K562 (cell line): ENCODE results near the gene OSCP1. TPM values are rescaled to one million over a fixed set of nuclear protein-coding genes. Genes with fewer than 3 reads are reported as not detected.
A peak's percentile ranks its signal among the peaks of the same experiment; 100 is the strongest.

ENCODE experiments used
- ATAC-seq: fragments of 200-7000 bp; cut with Tn5 transposase; 3 replicates; pipeline ENCODE4 v1.9.1; 2020; ENCODE audit warnings: moderate library complexity
- BruUV-seq: library from RNA; stranded (reverse); fragments of 400-500 nt; replicated peaks from 2 replicates; lab custom pipeline; 2021; lab: Mats Ljungman, UMichigan
- CTCF ChIA-PET: fragments of 300-600 bp; formaldehyde crosslinking; extraction: SDS; loops from one replicate; lab custom pipeline; 2021; ENCODE audit warnings: low intra/inter-chr PET ratio; lab: Yijun Ruan, JAX
- POLR2A ChIA-PET: fragments of 300-600, 350-650 bp; sonication (Branson Sonifier 250); formaldehyde crosslinking; extraction: SDS; loops from one replicate; lab custom pipeline; 2021; ENCODE audit warnings: antibody characterized with exemption, inconsistent platforms; lab: Yijun Ruan, JAX
- DNase-seq, 4 experiments: peaks; one replicate each; pipeline versions ENCODE4 v3.0.0 to v3.0.0-alpha.2; 2011 to 2018; ENCODE audit warnings: low spot score in 3 of 4, mixed read lengths in 3 of 4; ENCODE audit errors: extremely low read depth in 1 of 4
- FAIRE-seq: peaks from 2 replicates; lab custom pipeline; 2011; peaks lifted over from hg19 to GRCh38; lab: Jason Lieb, UNC
- H2AFZ ChIP-seq: 2 replicates; pipeline ENCODE4 v1.6.0; 2011; ENCODE audit warnings: low read depth, low read length, control low read depth, inconsistent platforms
- H3K27ac ChIP-seq: fragments of 200-600 bp; 3 replicates; pipeline ENCODE4 v1.8.0; 2011; ENCODE audit warnings: low read depth, mild to moderate bottlenecking, control low read depth, inconsistent platforms, low read length, moderate library complexity, mixed read lengths; ENCODE audit errors: extremely low read depth
- H3K27me3 ChIP-seq, 2 experiments: fragments of 300-600 bp in 1 of 2; 2 replicates in 1 of 2; 3 replicates in 1 of 2; pipeline versions ENCODE4 v1.6.0 to v1.8.0; 2011; ENCODE audit warnings: inconsistent platforms in 2 of 2, low read length in 2 of 2, mild to moderate bottlenecking in 1 of 2, mixed read lengths in 1 of 2, moderate library complexity in 1 of 2; ENCODE audit not compliant: control insufficient read depth in 2 of 2, insufficient read depth in 2 of 2
- H3K36me3 ChIP-seq: fragments of 300-600 bp; 3 replicates; pipeline ENCODE4 v1.8.0; 2011; ENCODE audit warnings: mild to moderate bottlenecking, low read length, inconsistent platforms; ENCODE audit not compliant: control insufficient read depth, insufficient read depth
- H3K4me1 ChIP-seq, 2 experiments: fragments of 200-600 bp in 1 of 2; replicated peaks in 1 of 2; 2 replicates in 1 of 2; 3 replicates in 1 of 2; pipeline versions ENCODE4 v1.5.1 to v1.8.0; 2011; ENCODE audit warnings: inconsistent platforms in 2 of 2, low read length in 2 of 2, mild to moderate bottlenecking in 1 of 2, mixed read lengths in 1 of 2, moderate library complexity in 1 of 2; ENCODE audit not compliant: control insufficient read depth in 2 of 2, insufficient read depth in 2 of 2
- H3K4me2 ChIP-seq: 2 replicates; pipeline ENCODE4 v1.6.1; 2011; ENCODE audit warnings: low read length, control low read depth, inconsistent platforms, mixed read lengths; ENCODE audit not compliant: insufficient read depth
- H3K4me3 ChIP-seq: fragments of 200-600 bp; sonication (generic), shearing (Covaris generic); 2 replicates; pipeline ENCODE4 v1.5.1; 2016; ENCODE audit warnings: control low read depth, inconsistent platforms
- H3K79me2 ChIP-seq: fragments of 200-600 bp; 3 replicates; pipeline ENCODE4 v1.8.0; 2011; ENCODE audit warnings: low read length, inconsistent platforms; ENCODE audit not compliant: control insufficient read depth, insufficient read depth
- H3K9ac ChIP-seq, 2 experiments: 2 replicates each; pipeline versions ENCODE4 v1.6.0 to v1.6.1; 2011; ENCODE audit warnings: low read depth in 2 of 2, low read length in 2 of 2, control low read depth in 1 of 2, inconsistent platforms in 1 of 2, mild to moderate bottlenecking in 1 of 2, mixed read lengths in 1 of 2; ENCODE audit not compliant: insufficient read depth in 1 of 2
- H3K9me1 ChIP-seq: one replicate; pipeline ENCODE4 v1.6.0; 2011; ENCODE audit warnings: inconsistent platforms, mild to moderate bottlenecking, low read length, moderate library complexity; ENCODE audit not compliant: control insufficient read depth, insufficient read depth
- H3K9me3 ChIP-seq: replicated peaks from 2 replicates; pipeline ENCODE4 v1.5.1; 2011; ENCODE audit warnings: low read depth, low read length, inconsistent platforms; ENCODE audit not compliant: control insufficient read depth, insufficient read depth
- H4K20me1 ChIP-seq: replicated peaks from 2 replicates; pipeline ENCODE4 v1.6.1; 2011; ENCODE audit warnings: low read length, inconsistent platforms, mixed read lengths; ENCODE audit not compliant: control insufficient read depth, insufficient read depth
- ATF3 ChIP-seq, 2 experiments: fragments of 450-650 bp in 1 of 2; sonication (generic) in 1 of 2; formaldehyde crosslinking in 1 of 2; IDR thresholded peaks in 1 of 2; conservative IDR thresholded peaks in 1 of 2; 2 replicates each; pipeline versions ENCODE4 v1.6.1 to v1.8.1; 2016 to 2023; ENCODE audit warnings: mild to moderate bottlenecking in 2 of 2, moderate library complexity in 2 of 2, inconsistent platforms in 1 of 2, missing genetic modification reagents in 1 of 2
- ELF2 ChIP-seq: fragments of 250-450 bp; sonication (Bioruptor Pico); IDR thresholded peaks from 2 replicates; pipeline ENCODE4 v1.5.0; 2021; ENCODE audit warnings: mild to moderate bottlenecking
- FOS ChIP-seq: IDR thresholded peaks from 3 replicates; pipeline ENCODE4 v1.6.1; 2011; ENCODE audit not compliant: insufficient read length; ENCODE audit errors: extremely low read depth
- POLR2G ChIP-seq: fragments of 200-400 bp; formaldehyde crosslinking; IDR thresholded peaks from 2 replicates; pipeline ENCODE4 v1.6.1; 2017; ENCODE audit warnings: low read depth, mild to moderate bottlenecking, antibody characterized with exemption, low read length, moderate library complexity
- ZNF324 ChIP-seq: fragments of 250-450 bp; sonication (Bioruptor Pico); IDR thresholded peaks from 2 replicates; pipeline ENCODE4 v1.4.0; 2020; ENCODE audit warnings: mild to moderate bottlenecking
- ZNF77 ChIP-seq: fragments of 250-450 bp; sonication (Bioruptor Pico); IDR thresholded peaks from 2 replicates; pipeline ENCODE4 v1.5.0; 2020
- WGBS: fragments of 100-300 bp; shearing (Covaris generic); methylation state at CpG from one replicate; pipeline ENCODE4 v1.1.6; 2016; ENCODE audit warnings: low coverage, mixed read lengths; ENCODE audit not compliant: insufficient coverage; ENCODE audit errors: missing lambda C conversion rate; 5-methylcytosine and 5-hydroxymethylcytosine counted together
- in situ Hi-C: fragments of 300-500 bp; cut with MboI; formaldehyde crosslinking; loops from 4 replicates; pipeline ENCODE4 v1.15.0; 2018; ENCODE audit warnings: inconsistent platforms, mixed read lengths
- intact Hi-C: fragments of 100-400 bp; cut with micrococcal nuclease; formaldehyde crosslinking; loops from 2 replicates; pipeline ENCODE4 v1.14.2; 2022
- polyA plus RNA-seq, 8 experiments: library from polyadenylated mRNA; depleted of rRNA in 4 of 8; stranded (reverse) in 5 of 8; unstranded in 3 of 8; fragments of >200 nt; fragmentation: Nextera tagmentation in 2 of 8; fragmentation: Illumina TruSeq in 1 of 8; extraction: Ambion mirVana in 2 of 8; extraction: Trizol in 1 of 8; gene quantifications; 2 replicates each; pipeline versions ENCODE4 v1.2.1 to v1.2.3, GENCODE V29; 2011 to 2014; ENCODE audit warnings: inconsistent platforms in 1 of 8, missing spikeins in 1 of 8
- total RNA-seq, 7 experiments: library from RNA; depleted of rRNA in 6 of 7; stranded (reverse); fragments of >200 nt in 6 of 7; fragmentation: Illumina TruSeq in 2 of 7; extraction: Trizol in 2 of 7; gene quantifications; 2 replicates each; pipeline versions ENCODE4 v1.2.1 to v1.2.3, GENCODE V29; 2011 to 2021; ENCODE audit warnings: low replicate concordance in 1 of 7
- TF ChIP-seq, protein P1 (sequence below): sonication (generic); formaldehyde crosslinking; IDR thresholded peaks from 2 replicates; pipeline ENCODE4 v1.8.1; 2023; ENCODE audit warnings: mild to moderate bottlenecking, missing genetic modification reagents
- TF ChIP-seq, protein P2 (sequence below): fragments of 250-450 bp; sonication (Bioruptor Pico); IDR thresholded peaks from 2 replicates; pipeline ENCODE4 v1.8.0; 2021; ENCODE audit warnings: mild to moderate bottlenecking, moderate library complexity

Gene OSCP1
- total and polyA plus RNA-seq, 9 of the 15 experiments (the other 6 are each of a cell fraction or from before 2014, with no cell fraction given): 0.15 to 0.40 (median 0.33) TPM; not detected in 5

GRCh38 chr1:36393686-36394085, 56.6 kb downstream of the OSCP1 start:
- POLR2A ChIA-PET: interaction anchor here (10.6 kb wide), 1 partner anchor 8 kb away, joined by 315 read pairs; the partner anchor contains the start of gene STK40
- Histone ChIP-seq H3K9me3 (no peaks in the 10 kb centered on the region), H3K9me1 (no peaks in the 10 kb centered on the region), H4K20me1 (no peaks in the 10 kb centered on the region), H3K4me1 (peaks cover 10 to 21% of the 10 kb centered on the region in 2 experiments), H3K79me2 (peaks cover 26% of the 10 kb centered on the region), H3K36me3 (peaks cover 51% of the 10 kb centered on the region), H2AFZ (no peak overlapping the region), H3K4me2 (no peak overlapping the region), H3K27me3 (no peaks in the 10 kb centered on the region), H3K27ac (no peak overlapping the region), H3K9ac (peak overlapping the region in 1 of 2 experiments; percentile 45; a peak in 2 of 4 replicates), H3K4me3 (no peak overlapping the region)
- DNase-seq: no peak
- over 99% methylated on average over 19 of the region's 19 CpGs for whole genome bisulfite sequencing
- no peak for FAIRE-seq
- in situ Hi-C loops: no loop called here
- CTCF ChIA-PET: no interaction called here
- no peak for ATAC-seq
- TF ChIP-seq ZNF324 (CRISPR knock-in tag): no peak
- TF ChIP-seq, protein P1, sequence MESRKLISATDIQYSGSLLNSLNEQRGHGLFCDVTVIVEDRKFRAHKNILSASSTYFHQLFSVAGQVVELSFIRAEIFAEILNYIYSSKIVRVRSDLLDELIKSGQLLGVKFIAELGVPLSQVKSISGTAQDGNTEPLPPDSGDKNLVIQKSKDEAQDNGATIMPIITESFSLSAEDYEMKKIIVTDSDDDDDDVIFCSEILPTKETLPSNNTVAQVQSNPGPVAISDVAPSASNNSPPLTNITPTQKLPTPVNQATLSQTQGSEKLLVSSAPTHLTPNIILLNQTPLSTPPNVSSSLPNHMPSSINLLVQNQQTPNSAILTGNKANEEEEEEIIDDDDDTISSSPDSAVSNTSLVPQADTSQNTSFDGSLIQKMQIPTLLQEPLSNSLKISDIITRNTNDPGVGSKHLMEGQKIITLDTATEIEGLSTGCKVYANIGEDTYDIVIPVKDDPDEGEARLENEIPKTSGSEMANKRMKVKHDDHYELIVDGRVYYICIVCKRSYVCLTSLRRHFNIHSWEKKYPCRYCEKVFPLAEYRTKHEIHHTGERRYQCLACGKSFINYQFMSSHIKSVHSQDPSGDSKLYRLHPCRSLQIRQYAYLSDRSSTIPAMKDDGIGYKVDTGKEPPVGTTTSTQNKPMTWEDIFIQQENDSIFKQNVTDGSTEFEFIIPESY: peak; percentile 63; the same call in 1 of the 2 replicates
- TF ChIP-seq, protein P2, sequence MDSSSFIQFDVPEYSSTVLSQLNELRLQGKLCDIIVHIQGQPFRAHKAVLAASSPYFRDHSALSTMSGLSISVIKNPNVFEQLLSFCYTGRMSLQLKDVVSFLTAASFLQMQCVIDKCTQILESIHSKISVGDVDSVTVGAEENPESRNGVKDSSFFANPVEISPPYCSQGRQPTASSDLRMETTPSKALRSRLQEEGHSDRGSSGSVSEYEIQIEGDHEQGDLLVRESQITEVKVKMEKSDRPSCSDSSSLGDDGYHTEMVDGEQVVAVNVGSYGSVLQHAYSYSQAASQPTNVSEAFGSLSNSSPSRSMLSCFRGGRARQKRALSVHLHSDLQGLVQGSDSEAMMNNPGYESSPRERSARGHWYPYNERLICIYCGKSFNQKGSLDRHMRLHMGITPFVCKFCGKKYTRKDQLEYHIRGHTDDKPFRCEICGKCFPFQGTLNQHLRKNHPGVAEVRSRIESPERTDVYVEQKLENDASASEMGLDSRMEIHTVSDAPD (CRISPR knock-in tag): no peak
- TF ChIP-seq FOS: no peak
- TF ChIP-seq ELF2: no peak
- no peak for TF ChIP-seq ZNF77 (CRISPR knock-in tag)
- no peak for TF ChIP-seq ATF3 (IDR thresholded peaks at IDR 0.05)
- TF ChIP-seq ATF3 (CRISPR knock-in tag; conservative IDR thresholded peaks at IDR 0.05): no peak
- TF ChIP-seq POLR2G: peak; percentile 25; the same call in 1 of the 2 replicates
- TF ChIP-seq, all 486 proteins: peak for 2
- no TSS peak for BruUV-seq
- intact Hi-C loops: no loop called here
